Fibroblast of mammary gland (primary cell): Measurements from ENCODE around the gene TRPV3.

Source experiments
- DNase-seq: peaks from one replicate; pipeline ENCODE4 v3.0.0-alpha.2; 2010; ENCODE audit warnings: low read depth
- H3K4me3 ChIP-seq: 2 replicates; pipeline ENCODE4 v1.5.1; 2011; ENCODE audit warnings: low read depth, mild to moderate bottlenecking, low read length, moderate library complexity; ENCODE audit not compliant: control insufficient read depth
- TF ChIP-seq, protein P1 (sequence below): conservative IDR thresholded peaks from 2 replicates; pipeline ENCODE4 v1.5.1; 2011; ENCODE audit warnings: low read depth, low read length, inconsistent platforms; ENCODE audit not compliant: control insufficient read depth, insufficient read depth

Gene TRPV3

DNA sequence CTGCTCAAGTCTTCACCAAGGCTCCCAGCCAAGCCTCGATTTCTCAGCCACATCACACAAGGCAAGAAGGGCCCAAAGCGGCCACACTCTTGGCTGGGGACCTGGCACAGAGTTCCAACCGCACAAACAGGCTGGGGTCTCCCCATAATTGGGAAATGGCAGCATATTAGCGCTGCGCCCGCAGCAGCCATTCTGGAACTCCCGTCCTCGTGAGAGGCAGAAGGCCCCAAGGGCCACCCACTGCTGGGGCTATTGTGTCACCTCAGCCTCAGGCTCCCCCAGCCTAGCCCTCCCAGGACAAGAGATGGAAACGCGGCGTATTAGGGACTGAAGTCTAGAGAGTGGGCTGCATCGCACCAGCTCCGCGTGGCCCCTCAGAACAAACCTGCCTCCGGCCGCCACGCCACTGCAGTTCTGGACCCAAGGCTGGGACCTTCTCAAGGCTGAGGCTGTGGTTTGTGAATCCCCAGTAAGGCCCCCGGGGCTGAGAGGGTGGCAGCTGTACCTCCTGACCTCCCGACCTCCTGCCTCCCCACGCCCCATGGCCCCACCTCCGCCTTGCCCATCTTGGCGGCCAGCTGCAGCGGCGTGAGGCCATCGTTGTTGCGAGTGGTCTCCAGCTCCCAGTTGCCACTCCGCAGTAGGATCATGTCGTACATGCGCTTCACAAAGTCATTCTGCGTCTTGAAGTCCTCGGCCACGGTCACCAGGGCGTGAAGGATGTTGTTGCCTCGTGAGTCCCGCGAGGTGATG lies 25.3 kb downstream of the TRPV3 start:
- TF ChIP-seq, protein P1, sequence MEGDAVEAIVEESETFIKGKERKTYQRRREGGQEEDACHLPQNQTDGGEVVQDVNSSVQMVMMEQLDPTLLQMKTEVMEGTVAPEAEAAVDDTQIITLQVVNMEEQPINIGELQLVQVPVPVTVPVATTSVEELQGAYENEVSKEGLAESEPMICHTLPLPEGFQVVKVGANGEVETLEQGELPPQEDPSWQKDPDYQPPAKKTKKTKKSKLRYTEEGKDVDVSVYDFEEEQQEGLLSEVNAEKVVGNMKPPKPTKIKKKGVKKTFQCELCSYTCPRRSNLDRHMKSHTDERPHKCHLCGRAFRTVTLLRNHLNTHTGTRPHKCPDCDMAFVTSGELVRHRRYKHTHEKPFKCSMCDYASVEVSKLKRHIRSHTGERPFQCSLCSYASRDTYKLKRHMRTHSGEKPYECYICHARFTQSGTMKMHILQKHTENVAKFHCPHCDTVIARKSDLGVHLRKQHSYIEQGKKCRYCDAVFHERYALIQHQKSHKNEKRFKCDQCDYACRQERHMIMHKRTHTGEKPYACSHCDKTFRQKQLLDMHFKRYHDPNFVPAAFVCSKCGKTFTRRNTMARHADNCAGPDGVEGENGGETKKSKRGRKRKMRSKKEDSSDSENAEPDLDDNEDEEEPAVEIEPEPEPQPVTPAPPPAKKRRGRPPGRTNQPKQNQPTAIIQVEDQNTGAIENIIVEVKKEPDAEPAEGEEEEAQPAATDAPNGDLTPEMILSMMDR, result no peak
- no peak overlapping the region for H3K4me3 ChIP-seq
- DNase-seq, result no peak

DNA sequence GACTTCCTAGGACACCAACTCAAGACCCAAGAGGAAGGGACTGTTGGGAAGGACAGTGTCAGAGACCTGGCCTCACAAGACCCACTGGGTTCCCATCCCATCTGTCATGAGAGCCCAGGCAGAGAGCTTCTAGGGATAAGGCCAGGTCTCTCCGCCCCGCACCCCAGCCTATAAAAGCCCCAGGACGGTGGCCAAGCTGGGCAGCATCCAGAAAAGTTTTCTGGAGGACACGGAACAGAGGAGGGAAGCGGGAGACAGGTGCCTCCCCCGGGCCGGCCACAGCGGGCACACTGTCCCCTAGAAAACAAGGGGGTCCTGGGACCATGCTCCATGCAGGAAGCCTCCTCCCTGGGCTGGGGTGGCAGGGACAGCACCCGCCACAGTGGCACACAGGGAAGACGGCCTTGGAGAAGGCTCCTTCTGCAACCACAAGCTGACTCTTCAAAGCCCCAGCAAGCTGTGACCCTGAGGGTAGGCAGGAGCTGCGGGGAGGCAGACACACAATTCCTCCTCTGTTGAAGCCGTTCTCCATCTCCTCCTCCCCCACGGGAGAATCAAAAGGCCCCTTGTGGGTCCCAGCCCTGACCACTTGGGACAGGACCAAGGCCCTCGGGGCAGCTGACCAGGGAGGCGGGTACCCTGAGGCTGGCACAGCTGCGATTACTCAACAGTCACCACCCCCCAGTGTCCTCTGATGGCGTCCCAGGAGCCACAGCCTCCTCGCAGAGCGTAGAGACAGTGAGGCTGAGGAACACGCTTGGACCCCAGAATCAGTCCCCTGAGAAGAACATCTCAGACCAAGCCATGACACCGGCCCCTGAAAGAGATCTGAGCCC lies 26.1 kb downstream of the TRPV3 start:
- TF ChIP-seq, protein P1, result no peak
- no peak for DNase-seq
- no peak overlapping the region for H3K4me3 ChIP-seq

DNA sequence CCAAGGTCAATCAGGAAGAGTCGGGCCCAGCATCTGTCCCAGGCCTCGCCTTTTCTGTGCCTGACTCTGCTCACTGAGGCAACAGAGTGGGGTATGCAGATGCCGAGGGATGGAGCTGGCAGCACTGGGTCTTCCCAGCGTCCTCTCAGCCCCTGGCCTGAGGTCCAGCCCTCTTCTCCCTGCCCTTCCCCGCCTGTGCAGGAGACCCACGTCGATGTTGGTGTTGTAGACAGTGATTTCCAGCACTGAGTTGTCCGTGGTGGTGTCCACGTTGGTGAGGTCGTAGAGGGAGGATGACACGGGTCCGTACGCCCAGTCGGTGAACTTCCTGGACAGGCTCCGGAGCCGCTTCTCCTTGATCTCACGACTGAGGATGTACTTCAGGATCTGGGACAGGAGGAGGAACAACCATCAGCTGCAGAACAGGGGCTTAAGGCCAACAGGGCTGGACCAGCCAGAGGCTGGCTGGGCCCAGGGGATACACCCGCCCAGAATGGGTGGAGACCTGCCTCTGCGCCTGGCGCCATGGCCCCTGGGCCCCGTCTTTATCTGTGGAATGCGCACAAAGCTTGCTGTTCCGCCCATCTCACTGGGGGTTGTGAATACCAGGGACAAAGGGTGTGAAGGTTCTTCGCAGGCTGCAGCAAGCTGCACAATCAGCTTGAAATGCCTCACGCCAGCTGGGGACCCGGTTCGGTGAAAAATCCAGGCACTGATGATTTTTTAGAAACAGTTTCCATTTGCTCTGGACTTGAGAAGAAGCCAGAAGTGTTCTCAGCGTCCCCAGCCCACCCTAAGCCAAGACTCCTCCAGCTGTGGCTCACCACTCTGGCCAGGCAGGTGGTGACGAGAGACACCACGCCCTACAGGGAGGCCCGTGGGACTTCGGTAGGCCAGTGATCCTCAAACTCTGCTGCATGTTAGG lies 27.5 kb downstream of the TRPV3 start:
- H3K4me3 ChIP-seq, result no peak overlapping the region
- TF ChIP-seq, protein P1, result no peak
- DNase-seq, result no peak

DNA sequence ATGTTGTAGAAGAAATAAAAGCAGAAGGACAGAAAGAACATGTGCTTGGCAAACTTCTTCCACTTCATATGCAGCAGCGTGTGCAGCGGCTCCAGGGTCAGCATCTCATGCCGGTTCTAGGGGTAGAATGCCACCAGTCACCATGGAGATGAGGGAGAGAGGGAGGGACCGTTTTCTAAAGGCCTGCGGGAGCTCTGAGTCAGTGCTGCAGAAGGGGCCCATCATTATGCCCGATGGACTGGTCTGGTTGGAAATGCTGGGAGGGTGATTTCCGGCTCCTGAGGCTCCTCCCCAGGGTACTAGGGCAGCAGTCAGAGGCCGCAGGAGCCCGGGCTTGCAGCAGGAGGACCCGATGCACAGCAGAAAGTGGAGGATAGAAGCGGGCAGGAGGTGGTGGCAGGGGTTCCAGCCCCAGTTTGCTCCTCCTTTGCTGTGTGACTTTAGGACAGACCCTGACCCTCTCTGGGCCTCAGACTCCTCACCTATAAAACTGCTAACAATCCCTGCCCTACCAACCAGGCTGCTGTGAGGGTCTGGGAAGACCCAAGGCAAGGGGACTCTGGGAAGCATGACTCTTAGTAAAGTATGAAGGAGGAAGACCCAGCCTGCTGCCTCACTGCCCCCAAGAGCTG lies 28.6 kb downstream of the TRPV3 start:
- TF ChIP-seq, protein P1, result no peak
- no peak overlapping the region for H3K4me3 ChIP-seq
- no peak for DNase-seq

DNA sequence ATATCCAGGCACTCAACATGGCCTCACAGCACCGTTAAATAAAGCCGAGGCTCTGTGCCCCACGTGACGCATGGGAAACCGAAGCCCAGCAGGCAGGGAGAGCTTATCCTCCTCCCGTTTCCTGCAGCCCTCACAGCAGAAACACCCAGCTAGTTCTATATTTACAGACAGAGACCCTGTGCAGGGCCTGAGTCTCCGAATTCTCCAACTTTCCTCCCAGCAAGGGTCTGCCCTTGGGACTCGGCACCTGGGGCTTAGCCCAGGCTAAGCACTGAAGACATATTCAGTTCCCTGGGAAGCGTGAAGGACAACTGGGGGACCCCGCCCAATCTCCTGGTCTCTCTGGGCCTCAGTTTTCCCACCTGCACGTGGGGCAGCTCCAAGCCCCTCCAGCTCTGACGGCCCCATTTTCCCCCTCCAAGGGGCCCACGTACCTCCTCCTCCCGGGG lies 29.2 kb downstream of the TRPV3 start:
- TF ChIP-seq, protein P1, result no peak
- H3K4me3 ChIP-seq, result no peak overlapping the region
- no peak for DNase-seq

DNA sequence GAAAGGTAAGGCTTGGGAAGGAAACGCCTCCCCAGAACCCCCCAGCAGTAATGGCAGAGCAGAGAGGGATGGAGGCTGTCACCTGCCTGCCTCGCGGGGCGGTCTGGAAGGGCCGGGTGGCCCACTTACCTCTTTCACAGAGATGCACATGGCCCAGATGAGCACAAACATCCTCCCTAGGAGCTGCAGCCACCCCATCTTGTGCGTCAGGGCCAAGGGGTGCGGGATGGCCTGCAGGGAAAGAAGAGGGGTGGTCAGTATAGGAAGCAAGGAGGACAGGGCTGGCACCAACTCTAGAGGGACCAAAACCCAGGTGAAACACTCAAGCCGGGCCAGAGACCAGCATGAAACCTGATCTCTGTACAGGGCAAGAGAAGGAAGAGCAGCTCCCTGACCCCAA lies 29.7 kb downstream of the TRPV3 start:
- TF ChIP-seq, protein P1, result no peak
- no peak for DNase-seq
- no peak overlapping the region for H3K4me3 ChIP-seq
